ENCODE results near the gene DARS1.

The DARS1 gene

GRCh38 chr2:136015699-136016098 is 30.3 kb upstream of the DARS1 start:
- DNase-seq (ENCODE audit: low spot score): no peak

- no peak for DNase-seq (ENCODE audit: low spot score)
Measured at GRCh38 chr2:136014411-136014810, 29.0 kb upstream of the DARS1 start.

- no peak for DNase-seq (ENCODE audit: low spot score)
Measured at GRCh38 chr2:136013955-136014354, 28.5 kb upstream of the DARS1 start.

- DNase-seq (ENCODE audit: low spot score): no peak
Measured at GRCh38 chr2:136013136-136013685, 27.8 kb upstream of the DARS1 start.

GRCh38 chr2:136012315-136012714 is 26.9 kb upstream of the DARS1 start:
- DNase-seq (ENCODE audit: low spot score): no peak

GRCh38 chr2:136010126-136010525 is 24.7 kb upstream of the DARS1 start:
- no peak for DNase-seq (ENCODE audit: low spot score)

- DNase-seq (ENCODE audit: low spot score): no peak
Measured at GRCh38 chr2:136008205-136008865, 22.9 kb upstream of the DARS1 start.

- DNase-seq (ENCODE audit: low spot score): no peak
Measured at GRCh38 chr2:136006658-136007057, 21.2 kb upstream of the DARS1 start.

- no peak for DNase-seq (ENCODE audit: low spot score)
Measured at GRCh38 chr2:136005462-136006196, 20.2 kb upstream of the DARS1 start.

- no peak for DNase-seq (ENCODE audit: low spot score)
Measured at GRCh38 chr2:136004965-136005364, 19.5 kb upstream of the DARS1 start.

GRCh38 chr2:136001131-136001530 is 15.7 kb upstream of the DARS1 start:
- DNase-seq (ENCODE audit: low spot score): no peak

- no peak for DNase-seq (ENCODE audit: low spot score)
Measured at GRCh38 chr2:136000502-136000901, 15.1 kb upstream of the DARS1 start.

- DNase-seq (ENCODE audit: low spot score): no peak
Measured at GRCh38 chr2:135999899-136000298, 14.5 kb upstream of the DARS1 start.

- DNase-seq (ENCODE audit: low spot score): no peak
Measured at GRCh38 chr2:135998879-135999278, 13.5 kb upstream of the DARS1 start.

GRCh38 chr2:135997380-135997779 is 12.0 kb upstream of the DARS1 start:
- DNase-seq (ENCODE audit: low spot score): peak; percentile 87

- no peak for DNase-seq (ENCODE audit: low spot score)
Measured at GRCh38 chr2:135996304-135996703, 10.9 kb upstream of the DARS1 start.

GRCh38 chr2:135994281-135994680 is 8.9 kb upstream of the DARS1 start:
- no peak for DNase-seq (ENCODE audit: low spot score)

GRCh38 chr2:135993421-135993820 is 8.0 kb upstream of the DARS1 start:
- DNase-seq (ENCODE audit: low spot score): no peak

GRCh38 chr2:135991861-135992260 is 6.4 kb upstream of the DARS1 start:
- no peak for DNase-seq (ENCODE audit: low spot score)

GRCh38 chr2:135987441-135987840 is 2.0 kb upstream of the DARS1 start:
- no peak for DNase-seq (ENCODE audit: low spot score)

GRCh38 chr2:135986507-135986906 is 1.1 kb upstream of the DARS1 start:
- no peak for DNase-seq (ENCODE audit: low spot score)

GRCh38 chr2:135985826-135986393 is 484 bp upstream of the DARS1 start:
- DNase-seq (ENCODE audit: low spot score): no peak
